Loucy (cell line): ENCODE results near the gene ERC1.

ENCODE experiments used
- CTCF ChIP-seq: fragments of 200-600 bp; sonication (generic); conservative IDR thresholded peaks from 2 replicates; pipeline ENCODE4 v1.5.1; 2014; ENCODE audit warnings: mild to moderate bottlenecking, antibody characterized with exemption, low read length
- EZH2phosphoT487 ChIP-seq: fragments of 200-600 bp; IDR thresholded peaks from 2 replicates; pipeline ENCODE4 v1.6.1; 2018; ENCODE audit warnings: antibody characterized with exemption, mild to moderate bottlenecking, moderate library complexity, borderline replicate concordance

- TF ChIP-seq EZH2phosphoT487 (no peak), CTCF (no peak)
Measured at GRCh38 chr12:1539135-1539534, 548.1 kb downstream of the ERC1 start.
